Measurements from ENCODE around the gene NEURL1. TPM values are rescaled to one million over a fixed set of nuclear protein-coding genes. Genes with fewer than 3 reads are reported as not detected.

The NEURL1 gene
- total RNA-seq, 1 donor from 2014 or later = 1.3 TPM

GRCh38 chr10:103555325-103555649 is 61.8 kb downstream of the NEURL1 start:
- peak overlapping the region; percentile 23 for H3K4me3 ChIP-seq (ENCODE audit: low read depth, low read length)

DNA sequence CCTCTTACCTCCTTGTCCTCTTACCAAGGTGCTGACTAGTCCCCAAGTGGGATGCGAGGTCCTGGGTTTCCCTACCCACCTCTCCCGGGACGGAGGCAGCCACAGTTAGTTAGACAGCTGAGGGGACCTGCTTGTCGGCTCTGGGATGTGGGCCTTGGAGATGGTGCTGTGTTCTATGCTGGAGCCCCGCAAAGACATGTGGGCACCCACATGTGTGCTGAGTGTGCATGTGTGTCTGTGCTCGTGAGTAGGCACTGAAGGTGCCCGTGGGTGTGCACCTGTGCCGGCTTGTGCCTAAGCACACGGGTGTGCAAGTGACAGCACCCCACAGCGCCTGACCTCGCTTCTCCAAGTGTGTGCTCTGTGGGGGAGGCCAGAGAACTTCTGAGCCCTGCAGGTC is 62.2 kb downstream of the NEURL1 start:
- TF ChIP-seq CTCF (IDR thresholded peaks at IDR 0.05; ENCODE audit: insufficient read depth, low read length, poor library complexity, severe bottlenecking) = no peak
- H3K4me3 ChIP-seq (ENCODE audit: low read depth, low read length) = no peak overlapping the region
- no peaks in the 10 kb centered on the region for H3K36me3 ChIP-seq (ENCODE audit: control insufficient read depth, insufficient read depth, low read length)
- peaks cover 52% of the 10 kb centered on the region for H3K27me3 ChIP-seq (ENCODE audit: control insufficient read depth, insufficient read depth, low read length)
- no peak for DNase-seq (ENCODE audit: low read depth)

More at GRCh38 chr10:103555325-103555649, 61.8 kb downstream of the NEURL1 start:
- no peak for DNase-seq (ENCODE audit: low read depth)
- no peaks in the 10 kb centered on the region for H3K36me3 ChIP-seq (ENCODE audit: control insufficient read depth, insufficient read depth, low read length)
- no peak for TF ChIP-seq CTCF (IDR thresholded peaks at IDR 0.05; ENCODE audit: insufficient read depth, low read length, poor library complexity, severe bottlenecking)
- peaks cover 54% of the 10 kb centered on the region for H3K27me3 ChIP-seq (ENCODE audit: control insufficient read depth, insufficient read depth, low read length)

- no peak for TF ChIP-seq CTCF (IDR thresholded peaks at IDR 0.05; ENCODE audit: insufficient read depth, low read length, poor library complexity, severe bottlenecking)
- Histone ChIP-seq H3K36me3 (ENCODE audit: control insufficient read depth, insufficient read depth, low read length) (no peaks in the 10 kb centered on the region), H3K27me3 (ENCODE audit: control insufficient read depth, insufficient read depth, low read length) (peaks cover 52% of the 10 kb centered on the region), H3K4me3 (ENCODE audit: low read depth, low read length) (no peak overlapping the region)
- no peak for DNase-seq (ENCODE audit: low read depth)
Observed at GRCh38 chr10:103556383-103557007, 63.0 kb downstream of the NEURL1 start.

DNA sequence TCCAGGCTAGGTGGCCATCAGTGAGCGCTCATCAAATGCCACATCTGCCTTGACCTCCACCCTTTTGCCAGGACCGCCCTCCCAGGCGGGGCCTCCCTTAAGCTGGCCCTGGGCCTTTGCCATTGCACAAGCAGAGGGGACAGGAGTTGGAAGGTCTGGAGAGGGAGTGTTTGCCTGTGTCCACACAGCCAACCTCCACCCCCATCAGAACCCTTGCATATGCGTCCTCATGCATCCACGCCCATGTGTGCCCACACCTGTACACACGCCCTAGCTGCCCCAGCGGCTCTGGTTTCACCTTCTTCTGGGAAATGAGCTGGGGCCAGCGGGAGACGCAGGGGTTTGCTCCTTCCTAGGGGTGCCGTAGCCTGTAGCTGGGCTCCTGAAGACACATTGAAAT is 64.0 kb downstream of the NEURL1 start:
- Histone ChIP-seq H3K4me3 (ENCODE audit: low read depth, low read length) (no peak overlapping the region), H3K27me3 (ENCODE audit: control insufficient read depth, insufficient read depth, low read length) (peaks cover 43% of the 10 kb centered on the region), H3K36me3 (ENCODE audit: control insufficient read depth, insufficient read depth, low read length) (no peaks in the 10 kb centered on the region)
- no peak for TF ChIP-seq CTCF (IDR thresholded peaks at IDR 0.05; ENCODE audit: insufficient read depth, low read length, poor library complexity, severe bottlenecking)
- no peak for DNase-seq (ENCODE audit: low read depth)

DNA sequence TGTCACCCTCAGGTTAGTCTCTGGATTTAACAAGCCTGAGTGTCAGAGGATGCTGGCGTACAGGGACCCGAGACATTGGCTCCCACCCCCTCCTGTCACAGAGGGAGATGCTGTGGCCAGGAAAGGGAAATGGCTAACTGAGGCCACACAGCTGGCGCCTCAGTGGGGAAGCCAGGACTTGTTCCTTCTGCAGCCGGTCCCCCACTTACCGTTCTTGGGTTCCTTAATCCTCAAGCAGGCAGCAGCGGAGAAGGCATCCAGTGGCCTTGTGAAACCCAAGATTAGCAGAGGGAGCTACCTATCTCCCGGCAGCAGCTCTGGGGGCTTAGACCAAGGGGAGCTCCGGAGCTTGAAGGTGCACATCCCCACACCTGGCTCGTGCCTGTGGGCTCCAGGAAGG is 65.4 kb downstream of the NEURL1 start:
- Histone ChIP-seq H3K27me3 (ENCODE audit: control insufficient read depth, insufficient read depth, low read length) (peaks cover 35% of the 10 kb centered on the region), H3K36me3 (ENCODE audit: control insufficient read depth, insufficient read depth, low read length) (no peaks in the 10 kb centered on the region), H3K4me3 (ENCODE audit: low read depth, low read length) (no peak overlapping the region)
- no peak for TF ChIP-seq CTCF (IDR thresholded peaks at IDR 0.05; ENCODE audit: insufficient read depth, low read length, poor library complexity, severe bottlenecking)
- DNase-seq (ENCODE audit: low read depth) = no peak

- no peak for TF ChIP-seq CTCF (IDR thresholded peaks at IDR 0.05; ENCODE audit: insufficient read depth, low read length, poor library complexity, severe bottlenecking)
- no peak for DNase-seq (ENCODE audit: low read depth)
- H3K4me3 ChIP-seq (ENCODE audit: low read depth, low read length) = no peak overlapping the region
- H3K36me3 ChIP-seq (ENCODE audit: control insufficient read depth, insufficient read depth, low read length) = no peaks in the 10 kb centered on the region
- peaks cover 41% of the 10 kb centered on the region for H3K27me3 ChIP-seq (ENCODE audit: control insufficient read depth, insufficient read depth, low read length)
Observed at GRCh38 chr10:103559776-103560175, 66.3 kb downstream of the NEURL1 start.
